Esophagus squamous epithelium (tissue), 4 donors: ENCODE data around the gene FKBP15.

ENCODE experiments used
- CTCF ChIP-seq, 6 experiments: fragments of 450-650 bp in 4 of 6; fragments of 200-600 bp in 2 of 6; sonication (generic) in 2 of 6; IDR thresholded peaks; one replicate each; pipeline ENCODE4 v1.5.1; 2016 to 2019; ENCODE audit warnings: antibody characterized with exemption in 6 of 6, mild to moderate bottlenecking in 4 of 6, moderate library complexity in 4 of 6
- POLR2A ChIP-seq, 4 donors: fragments of 450-650 bp; IDR thresholded peaks; one replicate each; pipeline ENCODE4 v1.6.1; 2017; ENCODE audit warnings: antibody characterized with exemption in 4 of 4, mild to moderate bottlenecking in 4 of 4, moderate library complexity in 3 of 4

GRCh38 chr9:113247640-113248039 lies 26.6 kb upstream of the FKBP15 start:
- TF ChIP-seq CTCF (IDR thresholded peaks at IDR 0.05) (no peak), POLR2A (IDR thresholded peaks at IDR 0.05) (no peak)
